ENCODE results near the gene ADK. TPM values are rescaled to one million over a fixed set of nuclear protein-coding genes. Genes with fewer than 3 reads are reported as not detected.

The ADK gene
- polyA plus RNA-seq, 1 donor (not counting 4 experiments of a cell fraction or from before 2014, with no cell fraction given) = 139 TPM

DNA sequence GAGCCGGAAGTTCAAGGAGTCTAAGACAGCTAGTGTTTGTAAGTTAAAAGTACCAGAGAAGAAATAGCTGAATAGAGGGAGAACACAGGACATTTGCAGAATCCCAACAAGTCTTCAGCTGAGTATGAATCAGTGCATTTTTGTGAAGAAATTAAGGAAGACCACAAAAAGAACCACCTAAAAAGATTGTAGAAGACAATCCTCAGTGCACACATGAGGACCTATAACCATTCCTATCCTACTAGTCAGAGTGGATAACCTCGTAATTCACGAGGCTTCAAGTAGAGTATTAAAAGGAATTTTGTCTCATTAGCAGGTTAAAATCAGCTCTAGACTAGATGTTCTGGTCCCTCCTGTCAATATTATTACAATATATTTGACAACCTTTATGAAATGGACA lies 380.0 kb downstream of the ADK start:
- Histone ChIP-seq H3K9me1 (ENCODE audit: control insufficient read depth, extremely low read depth, insufficient read depth, low read length) (no peaks in the 10 kb centered on the region), H3K79me2 (ENCODE audit: control insufficient read depth, insufficient read depth, low read length) (no peaks in the 10 kb centered on the region), H3K9ac (ENCODE audit: control insufficient read depth, extremely low read depth, insufficient read depth, low read length) (no peak overlapping the region), H3K9me3 (ENCODE audit: control insufficient read depth, low read depth, low read length) (no peaks in the 10 kb centered on the region), H3K27ac (ENCODE audit: control insufficient read depth, insufficient read depth, low read length) (no peak overlapping the region), H4K20me1 (ENCODE audit: control insufficient read depth, extremely low read depth, insufficient read depth, low read length) (no peaks in the 10 kb centered on the region), H3K4me2 (ENCODE audit: control insufficient read depth, extremely low read depth, insufficient read depth, low read depth, low read length) (no peak overlapping the region), H3K27me3 (ENCODE audit: control insufficient read depth, extremely low read depth, insufficient read depth, low read length) (no peaks in the 10 kb centered on the region), H3K36me3 (ENCODE audit: control insufficient read depth in 2 of 2, extremely low read depth in 1 of 2, insufficient read depth in 2 of 2, low read length in 2 of 2) (peaks cover 0 to 1% of the 10 kb centered on the region in 2 experiments), H3K4me3 (ENCODE audit: control insufficient read depth in 2 of 3, extremely low read depth in 1 of 3, insufficient read depth in 2 of 3, low read depth in 1 of 3, low read length in 3 of 3) (no peak overlapping the region), H2AFZ (ENCODE audit: control insufficient read depth, low read length) (no peak overlapping the region), H3K4me1 (ENCODE audit: control insufficient read depth, extremely low read depth, insufficient read depth, low read length) (no peaks in the 10 kb centered on the region)
- no peak for TF ChIP-seq CTCF (optimal IDR thresholded peaks at IDR 0.05 in 1 of 3, IDR thresholded peaks at IDR 0.05 in 1 of 3, conservative IDR thresholded peaks at IDR 0.05 in 1 of 3; ENCODE audit: extremely low read depth in 1 of 3, insufficient read depth in 2 of 3, low read length in 3 of 3)
- TF ChIP-seq EZH2 (IDR thresholded peaks at IDR 0.05; ENCODE audit: low read length) = no peak
- no peak for FAIRE-seq
- dilution Hi-C loops (cut with MboI; ENCODE audit: extremely low pct_ligation_motif_present, low sequenced_read_pairs) = no loop called here
- DNase-seq (ENCODE audit: low read depth, low spot score) = no peak

DNA sequence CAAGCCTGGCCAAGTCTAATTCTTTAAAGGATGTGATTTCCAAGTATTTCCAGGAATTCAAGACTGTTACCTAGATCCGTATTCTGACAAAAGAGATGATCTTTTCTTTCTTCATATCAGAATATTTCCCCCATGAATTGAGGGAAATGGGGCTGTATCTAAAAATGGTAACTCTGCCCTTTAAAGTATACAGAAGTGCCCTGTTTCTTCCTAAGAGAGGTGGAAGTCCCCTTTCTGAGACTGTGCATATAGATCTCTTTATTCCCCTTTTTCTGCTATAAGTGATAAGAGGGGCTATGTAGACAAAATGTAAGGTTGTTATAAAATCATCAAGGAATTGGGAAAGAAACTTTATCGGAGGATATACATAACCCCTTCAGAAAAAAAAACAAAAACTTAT lies 388.3 kb downstream of the ADK start:
- DNase-seq (ENCODE audit: low read depth, low spot score) (no peak), FAIRE-seq (no peak)
- Histone ChIP-seq H3K36me3 (ENCODE audit: control insufficient read depth in 2 of 2, extremely low read depth in 1 of 2, insufficient read depth in 2 of 2, low read length in 2 of 2) (peaks cover 0 to 2% of the 10 kb centered on the region in 2 experiments), H3K9me1 (ENCODE audit: control insufficient read depth, extremely low read depth, insufficient read depth, low read length) (no peaks in the 10 kb centered on the region), H3K4me1 (ENCODE audit: control insufficient read depth, extremely low read depth, insufficient read depth, low read length) (no peaks in the 10 kb centered on the region), H3K4me2 (ENCODE audit: control insufficient read depth, extremely low read depth, insufficient read depth, low read depth, low read length) (no peak overlapping the region), H3K4me3 (ENCODE audit: control insufficient read depth in 2 of 3, extremely low read depth in 1 of 3, insufficient read depth in 2 of 3, low read depth in 1 of 3, low read length in 3 of 3) (no peak overlapping the region), H3K9me3 (ENCODE audit: control insufficient read depth, low read depth, low read length) (no peaks in the 10 kb centered on the region), H3K9ac (ENCODE audit: control insufficient read depth, extremely low read depth, insufficient read depth, low read length) (no peak overlapping the region), H3K27me3 (ENCODE audit: control insufficient read depth, extremely low read depth, insufficient read depth, low read length) (no peaks in the 10 kb centered on the region), H2AFZ (ENCODE audit: control insufficient read depth, low read length) (no peak overlapping the region), H3K79me2 (ENCODE audit: control insufficient read depth, insufficient read depth, low read length) (no peaks in the 10 kb centered on the region), H3K27ac (ENCODE audit: control insufficient read depth, insufficient read depth, low read length) (no peak overlapping the region), H4K20me1 (ENCODE audit: control insufficient read depth, extremely low read depth, insufficient read depth, low read length) (no peaks in the 10 kb centered on the region)
- TF ChIP-seq CTCF (optimal IDR thresholded peaks at IDR 0.05 in 1 of 3, IDR thresholded peaks at IDR 0.05 in 1 of 3, conservative IDR thresholded peaks at IDR 0.05 in 1 of 3; ENCODE audit: extremely low read depth in 1 of 3, insufficient read depth in 2 of 3, low read length in 3 of 3) (no peak), EZH2 (IDR thresholded peaks at IDR 0.05; ENCODE audit: low read length) (no peak)
- dilution Hi-C loops (cut with MboI; ENCODE audit: extremely low pct_ligation_motif_present, low sequenced_read_pairs) = no loop called here
